ENCODE measurements around the gene TRMT11.

TRMT11 gene

DNA sequence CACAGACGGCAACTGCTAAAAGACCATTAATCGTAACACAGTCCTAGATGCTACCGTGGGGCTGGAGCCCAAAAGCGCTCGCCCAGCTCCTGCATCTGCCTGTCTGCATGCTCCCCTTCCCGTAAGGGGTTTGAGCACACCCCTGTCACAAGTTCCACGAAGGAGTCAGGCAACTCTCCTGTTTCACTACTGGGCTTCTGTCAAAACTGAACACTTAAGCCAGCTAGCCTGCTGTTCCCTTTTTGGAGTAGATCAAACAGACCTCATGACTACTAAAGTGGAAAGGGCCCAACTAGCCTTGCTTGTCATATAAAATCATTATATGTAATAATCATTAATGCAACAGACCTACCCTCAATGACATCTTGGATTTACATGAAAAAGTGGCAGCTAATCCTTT lies 61.3 kb downstream of the TRMT11 start:
- Mint-ChIP-seq H3K4me1 (peaks cover 47% of the 10 kb centered on the region), H3K4me3 (no peak overlapping the region), H3K36me3 (ENCODE audit: low read depth) (peaks cover 74% of the 10 kb centered on the region), H3K27me3 (ENCODE audit: low read depth, poor library complexity) (no peaks in the 10 kb centered on the region), H3K27ac (peak overlapping the region; percentile 70), H3K9me3 (peaks cover 32% of the 10 kb centered on the region)
- TF ChIP-seq CTCF (IDR thresholded peaks at IDR 0.05): no peak
- no peak for DNase-seq

GRCh38 chr6:126048635-126049034 lies 62.3 kb downstream of the TRMT11 start:
- Mint-ChIP-seq H3K4me1 (peaks cover 47% of the 10 kb centered on the region), H3K27me3 (ENCODE audit: low read depth, poor library complexity) (no peaks in the 10 kb centered on the region), H3K9me3 (peaks cover 30% of the 10 kb centered on the region), H3K27ac (peak overlapping the region; percentile 76), H3K36me3 (ENCODE audit: low read depth) (peaks cover 81% of the 10 kb centered on the region), H3K4me3 (peak overlapping the region; percentile 11)
- no peak for TF ChIP-seq CTCF (IDR thresholded peaks at IDR 0.05)
- DNase-seq: no peak

DNA sequence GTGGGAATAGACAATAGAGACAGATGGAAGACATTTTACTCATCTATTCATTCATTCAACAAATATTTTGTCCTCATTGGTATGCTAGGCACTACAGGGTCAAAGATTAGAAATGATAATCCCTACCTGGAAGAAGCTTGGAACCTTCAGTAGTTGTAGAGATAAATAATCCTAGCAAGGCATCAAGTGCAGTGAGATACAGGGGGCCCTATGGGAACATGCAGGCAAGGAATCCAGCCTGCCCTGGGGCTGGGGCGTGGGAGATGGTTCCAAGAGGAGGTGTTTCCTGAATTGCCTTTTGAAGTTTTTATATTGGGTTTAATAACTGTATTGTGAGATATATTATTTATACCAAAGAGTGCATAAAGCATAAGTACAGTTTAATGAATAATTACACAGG lies 64.5 kb downstream of the TRMT11 start:
- Mint-ChIP-seq H3K36me3 (ENCODE audit: low read depth) (peaks cover 85% of the 10 kb centered on the region), H3K4me3 (no peak overlapping the region), H3K27me3 (ENCODE audit: low read depth, poor library complexity) (no peaks in the 10 kb centered on the region), H3K27ac (no peak overlapping the region), H3K9me3 (peaks cover 15% of the 10 kb centered on the region), H3K4me1 (peaks cover 63% of the 10 kb centered on the region)
- no peak for TF ChIP-seq CTCF (IDR thresholded peaks at IDR 0.05)
- DNase-seq: no peak

GRCh38 chr6:126051791-126052190 lies 65.5 kb downstream of the TRMT11 start:
- no peak overlapping the region for H3K4me3 Mint-ChIP-seq
- no peaks in the 10 kb centered on the region for H3K27me3 Mint-ChIP-seq (ENCODE audit: low read depth, poor library complexity)

DNA sequence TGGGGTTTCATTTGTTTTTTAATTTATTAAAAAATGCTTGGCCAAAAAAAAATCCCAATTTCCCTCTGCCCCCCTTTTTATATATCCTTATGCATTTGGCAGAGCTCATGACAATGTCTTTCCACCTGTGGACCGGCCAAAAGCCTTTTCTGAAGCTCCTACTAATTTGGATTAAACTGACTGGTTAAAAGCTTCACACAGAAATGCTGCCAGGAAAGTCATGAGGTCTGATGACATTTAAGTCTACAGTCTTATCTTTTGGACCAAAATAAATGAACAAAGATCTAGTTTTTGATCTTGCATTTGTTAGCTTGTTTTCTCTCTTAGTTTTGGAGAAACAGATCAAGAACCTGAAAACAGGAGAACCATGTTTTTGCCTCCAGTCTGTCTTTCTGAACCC lies 66.1 kb downstream of the TRMT11 start:
- Mint-ChIP-seq H3K4me3 (no peak overlapping the region), H3K9me3 (peaks cover 10% of the 10 kb centered on the region), H3K27ac (no peak overlapping the region), H3K27me3 (ENCODE audit: low read depth, poor library complexity) (no peaks in the 10 kb centered on the region), H3K36me3 (ENCODE audit: low read depth) (peaks cover 77% of the 10 kb centered on the region), H3K4me1 (peaks cover 67% of the 10 kb centered on the region)
- TF ChIP-seq CTCF (IDR thresholded peaks at IDR 0.05): no peak
- DNase-seq: no peak

More at GRCh38 chr6:126051791-126052190, 65.5 kb downstream of the TRMT11 start:
- DNase-seq: no peak
- no peak for TF ChIP-seq CTCF (IDR thresholded peaks at IDR 0.05)
- H3K9me3 Mint-ChIP-seq: peaks cover 11% of the 10 kb centered on the region
- peaks cover 77% of the 10 kb centered on the region for H3K36me3 Mint-ChIP-seq (ENCODE audit: low read depth)
- no peak overlapping the region for H3K27ac Mint-ChIP-seq
- H3K4me1 Mint-ChIP-seq: peaks cover 67% of the 10 kb centered on the region

GRCh38 chr6:126054258-126054702 lies 67.9 kb downstream of the TRMT11 start:
- Mint-ChIP-seq H3K9me3 (peaks cover 14% of the 10 kb centered on the region), H3K4me3 (no peak overlapping the region), H3K27ac (no peak overlapping the region), H3K4me1 (peaks cover 53% of the 10 kb centered on the region), H3K36me3 (ENCODE audit: low read depth) (peaks cover 75% of the 10 kb centered on the region), H3K27me3 (ENCODE audit: low read depth, poor library complexity) (no peaks in the 10 kb centered on the region)
- no peak for DNase-seq
- TF ChIP-seq CTCF (IDR thresholded peaks at IDR 0.05): no peak
